GM08714 (cell line): ENCODE data around the gene KIRREL1.

ENCODE experiments used
- H3K4me3 ChIP-seq: fragments of 200-500 bp; sonication (Bioruptor generic); 2 replicates; pipeline ENCODE4 v1.5.1; 2014; ENCODE audit warnings: mild to moderate bottlenecking, low read length, inconsistent platforms
- ZNF274 ChIP-seq: IDR thresholded peaks from 2 replicates; pipeline ENCODE4 v1.6.1; 2012; ENCODE audit warnings: mild to moderate bottlenecking, low read depth, low read length

KIRREL1 gene

DNA sequence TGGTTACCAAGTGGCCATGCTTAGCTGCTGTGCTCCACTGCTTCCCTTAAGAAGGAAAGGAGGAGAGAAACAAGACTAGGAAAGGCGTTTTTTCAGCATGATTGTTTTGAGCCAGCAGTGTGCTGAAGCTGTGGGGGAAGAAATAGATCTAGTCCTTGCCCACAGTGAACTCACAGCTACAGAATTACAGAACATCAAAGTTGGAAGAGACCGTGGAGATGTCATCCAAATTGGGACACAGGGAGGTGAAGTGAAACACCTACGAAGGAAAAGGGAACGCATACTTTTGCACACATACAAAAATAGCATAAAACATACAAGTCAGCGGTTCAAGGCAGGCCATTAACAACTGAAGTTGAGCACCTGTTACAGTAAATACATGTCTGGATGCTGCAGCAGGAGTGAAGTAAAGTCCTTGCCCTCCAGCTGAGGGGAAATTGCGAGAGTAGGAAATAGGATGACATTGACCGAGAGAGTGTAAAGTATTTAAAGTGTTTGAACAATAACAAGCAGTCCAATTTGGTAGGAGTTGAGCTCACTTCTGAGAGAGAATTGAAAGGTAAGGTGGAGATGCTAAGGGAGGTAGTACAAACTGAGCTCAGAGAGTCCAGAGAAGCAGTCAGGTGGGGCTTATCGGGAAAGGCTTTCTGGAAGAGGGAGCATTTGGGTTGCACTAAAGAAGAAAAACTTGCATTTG lies 55.1 kb downstream of the KIRREL1 start:
- H3K4me3 ChIP-seq = no peak overlapping the region
- TF ChIP-seq ZNF274 = no peak

- H3K4me3 ChIP-seq = no peak overlapping the region
- no peak for TF ChIP-seq ZNF274
These were observed 56.4 kb downstream of the KIRREL1 start for GRCh38 chr1:158049853-158050252.

DNA sequence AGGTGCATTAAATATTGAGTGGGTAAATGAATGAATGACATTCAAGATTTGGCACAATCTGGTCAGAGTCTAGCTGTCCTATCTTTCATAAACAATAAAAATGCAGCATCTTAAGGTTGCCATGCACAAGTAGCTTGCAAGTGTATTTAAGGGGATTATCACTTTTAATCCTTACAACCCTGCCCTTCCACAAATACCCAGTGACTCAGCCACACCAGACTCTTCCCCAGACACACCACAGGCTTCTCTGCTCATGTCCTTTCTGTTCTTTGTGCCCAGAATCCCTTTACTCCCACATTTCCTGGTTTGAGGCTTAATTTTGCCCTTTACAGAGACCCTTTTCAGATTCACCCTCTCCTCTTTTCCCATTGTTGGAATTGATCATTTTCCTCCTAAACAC lies 59.8 kb downstream of the KIRREL1 start:
- TF ChIP-seq ZNF274 = no peak
- H3K4me3 ChIP-seq = no peak overlapping the region

GRCh38 chr1:158054721-158055120 lies 61.3 kb downstream of the KIRREL1 start:
- H3K4me3 ChIP-seq = no peak overlapping the region
- no peak for TF ChIP-seq ZNF274

GRCh38 chr1:158055854-158056253 lies 62.4 kb downstream of the KIRREL1 start:
- no peak for TF ChIP-seq ZNF274

GRCh38 chr1:158056498-158056897 lies 63.1 kb downstream of the KIRREL1 start:
- no peak for TF ChIP-seq ZNF274
- no peak overlapping the region for H3K4me3 ChIP-seq

More at GRCh38 chr1:158055854-158056253, 62.4 kb downstream of the KIRREL1 start:
- no peak overlapping the region for H3K4me3 ChIP-seq

DNA sequence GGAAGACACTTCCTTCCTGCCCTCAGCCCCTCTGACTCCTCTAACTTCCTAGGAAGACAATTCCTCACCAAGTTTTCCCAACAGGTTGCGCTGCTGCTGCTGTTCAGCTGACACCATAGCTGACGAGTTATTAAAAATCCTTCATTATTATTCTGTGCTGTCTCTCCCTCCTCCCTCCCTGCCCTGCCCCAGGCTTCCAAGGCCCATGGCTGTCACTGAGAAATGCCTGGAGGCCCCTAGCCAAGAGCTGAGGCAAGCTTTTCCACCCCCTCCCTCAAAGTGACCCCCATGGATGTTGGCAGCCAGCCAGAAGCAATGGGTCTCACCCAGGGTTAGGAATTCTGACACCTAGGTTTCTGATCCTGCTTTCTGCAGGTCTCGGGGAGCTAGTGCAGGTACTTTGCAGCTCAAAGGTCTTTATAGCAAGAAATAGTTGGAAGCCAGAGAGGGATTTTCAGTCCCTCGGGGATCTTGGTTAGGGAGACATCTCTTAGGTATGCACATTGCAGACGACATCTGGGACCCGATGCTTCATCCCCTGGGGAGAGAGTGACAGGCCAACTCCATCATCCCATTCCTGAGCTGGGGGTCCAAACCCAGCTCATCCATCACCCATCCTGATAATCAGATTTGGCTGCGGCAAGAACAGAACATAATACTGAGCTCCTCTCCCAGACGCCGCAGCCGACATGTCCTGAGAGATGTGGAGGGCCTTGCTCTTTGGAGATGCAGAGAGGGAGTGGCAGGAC lies 65.0 kb downstream of the KIRREL1 start:
- H3K4me3 ChIP-seq = no peak overlapping the region
- no peak for TF ChIP-seq ZNF274

DNA sequence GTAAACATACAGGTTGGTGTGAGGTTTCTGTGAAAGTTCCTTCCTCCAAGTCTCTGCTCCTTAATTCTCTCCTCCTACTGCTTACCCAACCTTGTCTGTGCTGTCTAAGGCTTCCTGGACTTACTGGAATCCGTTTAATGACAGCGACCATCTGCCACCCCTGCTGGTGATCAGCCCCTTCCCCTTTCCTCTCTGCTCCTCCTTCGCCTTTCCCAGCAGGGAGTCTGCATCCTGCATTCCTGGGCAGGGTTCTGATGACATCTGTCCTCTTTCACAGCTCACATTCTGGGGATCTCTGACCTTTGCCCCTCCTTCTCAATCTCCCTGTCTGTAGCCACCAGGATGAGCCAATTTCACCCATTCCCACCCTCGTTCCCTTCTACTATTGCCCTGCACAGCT lies 66.5 kb downstream of the KIRREL1 start:
- no peak overlapping the region for H3K4me3 ChIP-seq
- TF ChIP-seq ZNF274 = no peak

- H3K4me3 ChIP-seq = no peak overlapping the region
- TF ChIP-seq ZNF274 = no peak
These were observed 68.7 kb downstream of the KIRREL1 start for GRCh38 chr1:158062174-158062573.

DNA sequence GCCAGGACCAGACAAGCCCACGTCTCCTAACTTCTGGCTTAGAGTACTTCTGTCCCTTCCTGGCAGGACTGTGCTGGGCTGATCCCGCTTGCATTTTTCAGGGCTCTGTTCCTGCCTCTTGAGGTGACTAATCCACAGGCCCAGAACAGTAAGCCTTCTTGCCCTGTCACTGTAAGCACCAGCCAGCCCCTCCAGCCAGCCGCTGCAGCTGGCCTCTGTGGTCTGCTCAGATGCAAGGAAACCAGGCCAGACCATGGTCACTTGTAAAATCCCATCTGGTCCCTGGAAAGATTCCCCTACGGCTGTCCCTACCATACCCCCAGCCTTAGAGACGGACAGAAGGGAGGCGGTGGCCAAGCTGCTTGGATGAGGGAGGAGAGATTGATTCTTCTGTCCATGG lies 74.2 kb downstream of the KIRREL1 start:
- TF ChIP-seq ZNF274 = no peak
- no peak overlapping the region for H3K4me3 ChIP-seq

DNA sequence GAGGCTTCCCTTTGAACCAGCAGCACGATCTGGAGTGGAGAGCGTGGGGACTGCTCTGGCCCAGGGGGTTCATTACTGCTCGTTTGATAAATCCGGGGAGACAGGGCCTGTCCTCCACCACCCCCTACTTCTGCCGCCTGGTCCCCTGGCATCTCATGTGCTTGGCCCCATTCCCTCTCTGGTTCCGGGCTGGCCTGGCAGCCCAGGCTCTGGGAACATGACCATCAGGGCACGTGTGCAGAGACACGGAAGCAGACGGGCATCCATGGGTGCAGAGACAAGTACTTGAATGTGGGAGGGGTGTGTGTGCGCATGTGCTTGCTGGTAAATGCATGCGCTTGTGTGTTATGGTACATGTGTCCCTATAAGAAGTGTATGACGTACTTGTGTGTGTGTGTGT lies 75.5 kb downstream of the KIRREL1 start:
- TF ChIP-seq ZNF274 = no peak
- H3K4me3 ChIP-seq = no peak overlapping the region

DNA sequence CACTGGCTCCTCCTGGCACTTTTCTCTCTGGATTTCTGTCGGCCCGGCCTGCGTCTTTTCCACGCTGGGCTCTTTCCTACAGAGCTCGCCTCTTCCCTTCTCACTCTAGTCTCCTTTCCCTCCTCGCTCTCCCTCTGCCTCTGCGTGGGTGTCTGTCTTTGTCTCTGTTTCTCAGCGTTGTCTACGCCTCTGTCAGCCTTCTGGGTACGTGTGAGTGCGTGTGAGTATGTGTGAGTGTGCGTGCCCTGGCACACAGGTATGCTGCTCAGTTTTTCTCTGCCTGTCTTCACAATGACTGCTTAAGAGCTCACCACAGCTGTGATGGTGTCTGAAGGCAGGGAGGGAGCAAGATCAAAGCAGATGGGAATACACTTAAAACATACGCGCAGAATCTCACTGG lies 77.7 kb downstream of the KIRREL1 start:
- H3K4me3 ChIP-seq = no peak overlapping the region
- no peak for TF ChIP-seq ZNF274

DNA sequence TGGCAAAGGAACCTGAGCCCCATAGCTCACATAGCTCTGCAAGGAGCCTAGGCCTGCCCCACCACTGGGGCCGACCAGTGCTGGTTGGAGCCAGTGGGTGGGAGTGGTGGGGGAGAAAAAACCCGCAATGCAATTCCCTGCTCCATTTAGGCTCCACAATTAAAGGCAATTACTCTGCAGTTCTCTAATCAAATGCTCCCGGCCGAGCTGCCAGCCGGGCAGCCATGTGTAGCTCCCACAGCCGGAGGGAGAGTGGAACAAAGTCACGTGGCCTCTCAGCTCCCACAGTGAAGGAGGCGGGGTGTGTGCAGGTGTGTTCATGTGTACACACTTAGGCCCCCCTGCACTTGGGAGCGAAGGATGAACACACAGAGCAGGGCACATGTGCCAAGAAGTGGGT lies 81.6 kb downstream of the KIRREL1 start:
- no peak overlapping the region for H3K4me3 ChIP-seq
- TF ChIP-seq ZNF274 = no peak

- TF ChIP-seq ZNF274 = no peak
- no peak overlapping the region for H3K4me3 ChIP-seq
These were observed 83.0 kb downstream of the KIRREL1 start for GRCh38 chr1:158076441-158076840.
